NCI-H1417 (cell line): Measurements from ENCODE around the gene SIAE.

ENCODE experiments used
- DNase-seq, 3 experiments: peaks; one replicate each; lab custom pipeline; 2025; lab: John Stamatoyannopoulos, UW

Gene SIAE, protein sequence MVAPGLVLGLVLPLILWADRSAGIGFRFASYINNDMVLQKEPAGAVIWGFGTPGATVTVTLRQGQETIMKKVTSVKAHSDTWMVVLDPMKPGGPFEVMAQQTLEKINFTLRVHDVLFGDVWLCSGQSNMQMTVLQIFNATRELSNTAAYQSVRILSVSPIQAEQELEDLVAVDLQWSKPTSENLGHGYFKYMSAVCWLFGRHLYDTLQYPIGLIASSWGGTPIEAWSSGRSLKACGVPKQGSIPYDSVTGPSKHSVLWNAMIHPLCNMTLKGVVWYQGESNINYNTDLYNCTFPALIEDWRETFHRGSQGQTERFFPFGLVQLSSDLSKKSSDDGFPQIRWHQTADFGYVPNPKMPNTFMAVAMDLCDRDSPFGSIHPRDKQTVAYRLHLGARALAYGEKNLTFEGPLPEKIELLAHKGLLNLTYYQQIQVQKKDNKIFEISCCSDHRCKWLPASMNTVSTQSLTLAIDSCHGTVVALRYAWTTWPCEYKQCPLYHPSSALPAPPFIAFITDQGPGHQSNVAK

DNA sequence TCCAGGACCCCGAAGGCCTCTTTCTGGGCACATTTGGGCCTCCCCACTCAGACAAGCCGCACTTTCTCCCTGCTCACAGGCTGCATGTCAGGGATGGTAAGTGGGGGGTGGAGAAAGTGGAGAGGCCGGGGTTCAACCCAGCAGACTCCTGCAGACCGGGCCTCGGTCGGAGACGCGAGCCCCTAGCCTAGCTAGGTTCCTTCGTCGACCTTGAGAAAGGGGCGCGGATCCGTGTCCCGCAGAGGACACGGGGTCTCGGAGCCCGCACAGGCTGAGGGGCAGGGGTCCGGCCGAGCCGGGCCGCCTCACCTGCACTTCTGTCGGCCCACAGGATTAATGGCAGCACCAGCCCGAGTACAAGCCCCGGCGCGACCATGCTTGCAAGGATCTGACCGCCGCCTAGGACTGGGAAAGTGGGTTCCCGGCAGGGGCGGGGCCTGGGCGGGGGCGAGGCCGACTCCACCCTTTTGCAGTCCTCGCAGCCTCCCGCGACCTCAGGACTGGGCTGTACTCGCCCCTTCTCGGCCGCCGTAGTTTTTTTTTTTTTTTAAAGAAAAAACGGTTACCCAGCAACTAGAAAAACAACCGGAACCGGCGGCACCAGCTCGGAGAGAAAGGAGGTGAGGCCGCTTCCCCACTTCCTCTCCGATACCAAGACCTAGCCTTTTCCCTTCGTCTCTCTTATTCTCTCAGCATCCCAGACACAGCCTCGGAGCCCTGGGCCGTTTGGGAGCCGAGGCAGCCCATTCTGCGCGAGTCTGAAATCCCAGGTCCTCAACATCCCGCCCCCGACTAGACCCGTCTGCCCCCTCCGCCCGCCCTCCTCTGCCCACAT lies at the start of gene SIAE, which contains the start of gene SPA17:
Gene SIAE (minus strand): TSS at position 407 of the 835 bp plus-strand sequence. CDS start 31 bp downstream, at position 376.
Gene SPA17 (plus strand): TSS at position 572 of the 835 bp plus-strand sequence. CDS start 1,361 bp downstream, outside the sequence.
- DNase-seq, result peak; percentile 58 to 99 (median 94)

DNA sequence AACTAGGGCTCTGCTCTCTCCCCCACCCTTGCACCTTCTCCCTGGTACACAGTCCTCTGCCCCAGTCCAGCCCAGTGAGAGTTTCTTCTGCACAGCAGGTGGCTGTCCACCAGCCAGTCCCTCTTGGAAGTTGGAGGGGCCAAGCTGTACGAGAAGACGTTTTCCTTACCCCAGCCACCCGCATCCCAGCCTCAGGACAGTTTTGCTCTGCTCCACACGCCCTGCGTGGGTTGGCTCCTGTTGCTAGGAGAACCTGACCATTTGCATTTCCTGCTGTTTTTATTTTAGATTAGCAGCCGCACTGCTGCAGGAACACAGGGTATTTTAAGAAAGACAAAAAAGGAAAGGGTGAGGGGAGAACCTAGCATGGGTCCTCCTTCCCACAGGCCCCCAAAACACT lies 48.6 kb upstream of the SIAE start:
- no peak for DNase-seq

DNA sequence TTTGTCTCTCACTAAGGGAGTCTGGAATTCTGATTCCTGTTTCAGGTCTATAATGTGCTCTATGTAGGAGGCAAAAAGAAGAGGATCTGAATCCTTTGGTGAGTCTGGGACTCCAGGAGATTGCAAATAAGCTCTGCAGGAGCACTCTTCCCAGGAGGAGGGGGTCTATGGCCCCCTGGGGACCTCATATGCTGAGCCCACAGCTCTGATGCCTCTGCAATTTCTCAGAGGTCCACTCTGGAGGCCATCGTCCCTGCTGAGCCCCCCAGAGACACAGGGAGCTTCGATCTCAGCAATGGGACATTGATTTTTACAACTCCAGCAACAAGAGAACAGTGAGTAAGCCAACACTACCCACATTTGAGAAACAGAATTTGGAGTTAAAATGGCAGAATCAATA lies 46.0 kb upstream of the SIAE start:
- DNase-seq, result no peak

DNA sequence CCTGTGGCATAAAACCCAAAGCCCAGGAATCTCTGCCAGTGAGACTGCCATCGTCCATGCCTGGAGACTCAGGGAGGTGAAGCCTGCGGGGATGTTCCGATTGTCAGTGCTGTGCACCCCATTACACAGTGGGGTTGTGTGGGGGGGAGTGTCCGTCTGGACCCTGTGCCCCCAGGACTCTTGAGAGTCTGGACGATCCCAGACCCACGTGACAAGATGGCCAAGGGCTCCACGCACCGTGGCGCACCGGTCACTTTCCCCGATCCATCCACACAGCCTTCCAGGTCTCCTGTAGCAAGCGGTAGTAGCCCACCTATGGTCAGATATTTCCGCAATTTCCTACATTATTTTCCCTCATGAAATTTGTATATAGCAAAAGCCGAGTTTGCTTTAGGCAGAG lies 45.3 kb upstream of the SIAE start:
- no peak for DNase-seq

DNA sequence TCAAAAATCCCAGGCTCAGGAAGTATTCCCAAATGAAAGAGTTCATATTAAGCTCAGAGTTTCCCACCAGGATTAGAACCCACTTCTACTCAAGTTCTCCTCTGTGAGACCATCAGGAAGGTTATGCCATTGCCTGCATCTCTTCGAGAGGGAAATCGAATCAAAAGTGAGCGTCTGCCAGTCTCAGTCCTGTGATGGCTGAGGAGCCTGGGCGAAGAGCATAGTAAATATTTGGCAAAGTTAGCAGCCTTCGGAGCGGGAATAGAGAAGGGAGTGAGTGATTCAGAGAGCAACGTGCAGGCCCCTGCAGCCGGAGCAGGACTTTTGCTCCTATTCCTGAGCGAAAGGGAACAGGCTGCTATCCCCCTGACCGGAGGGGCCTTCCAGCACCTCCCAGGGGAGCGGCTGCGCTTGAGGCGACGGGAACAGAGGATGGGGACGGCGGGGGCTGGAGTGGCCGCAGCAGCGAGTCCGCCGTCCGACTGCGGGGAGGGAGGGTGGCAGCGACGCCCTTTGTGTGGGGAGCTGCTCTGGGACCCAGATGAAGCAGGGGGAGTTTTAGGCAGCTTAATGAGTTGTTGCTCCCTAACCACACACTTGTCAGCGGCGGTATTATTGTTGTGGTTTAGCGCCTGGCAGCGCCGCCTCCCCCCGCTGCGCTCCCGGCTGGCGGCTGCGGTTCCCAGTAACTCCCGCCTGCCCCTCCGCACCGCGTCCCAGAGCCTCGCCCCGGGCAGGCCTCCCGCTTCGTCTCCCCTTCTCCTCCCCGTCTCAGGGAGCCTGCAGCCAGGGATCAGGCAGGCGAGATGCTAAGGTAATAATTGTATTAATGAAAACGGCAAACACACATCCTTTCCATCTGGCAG lies 44.5 kb upstream of the SIAE start:
- peak; percentile 22 to 87 (median 77) for DNase-seq

DNA sequence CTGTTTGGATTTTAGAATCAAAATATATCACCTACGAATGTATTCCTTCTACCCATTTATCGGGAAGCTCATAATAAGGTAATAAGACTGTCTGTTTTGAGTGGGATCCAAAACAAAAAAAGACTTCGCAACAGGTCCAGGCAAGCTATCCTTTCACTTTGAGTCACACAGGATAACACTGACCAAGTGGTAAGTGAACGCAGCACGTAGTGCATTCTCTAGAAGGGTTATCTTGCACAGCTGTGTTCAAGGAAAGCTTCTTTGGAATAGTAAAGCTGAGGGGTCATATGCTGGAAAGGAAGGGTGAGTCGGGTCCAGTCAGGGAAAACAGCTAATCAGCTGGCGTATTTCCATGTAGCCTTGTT lies 43.9 kb upstream of the SIAE start:
- DNase-seq, result no peak

DNA sequence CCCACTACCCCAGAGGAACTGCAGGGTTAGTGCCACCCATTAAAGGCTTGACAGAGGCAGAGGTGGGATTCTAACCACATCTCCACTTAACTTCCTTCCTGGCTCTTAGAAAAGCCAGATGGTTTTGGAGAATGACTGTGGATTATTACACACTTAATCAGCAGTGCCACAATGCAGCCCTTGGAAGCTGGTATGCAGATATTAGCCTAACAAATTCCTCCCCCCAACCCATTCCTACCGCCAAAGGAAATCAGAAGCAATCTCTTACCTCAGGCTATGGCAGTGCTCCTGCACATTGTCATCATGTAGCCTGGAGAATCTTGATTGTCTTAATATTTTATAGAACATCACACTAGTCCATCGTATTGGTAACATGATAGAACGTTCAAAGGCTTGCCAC lies 43.1 kb upstream of the SIAE start:
- no peak for DNase-seq

DNA sequence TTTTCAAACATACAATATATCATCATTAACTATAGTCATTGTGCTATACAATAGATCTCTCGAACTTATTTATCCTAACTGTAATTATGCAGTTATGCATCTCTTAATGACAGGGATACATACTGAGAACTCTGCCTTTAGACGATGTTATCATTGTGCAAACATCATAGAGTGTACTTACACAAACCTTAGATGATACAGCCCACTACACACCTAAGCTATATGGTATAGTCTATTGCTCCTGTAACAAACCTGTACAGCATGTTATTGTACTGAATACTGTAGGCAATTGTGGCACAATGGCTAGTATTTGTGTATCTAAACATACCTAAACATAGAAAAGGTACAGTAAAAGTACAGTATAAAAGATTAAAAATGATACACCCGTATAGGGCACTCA lies 38.9 kb upstream of the SIAE start:
- DNase-seq, result peak in 2 of 3 experiments; percentile 21 to 78

DNA sequence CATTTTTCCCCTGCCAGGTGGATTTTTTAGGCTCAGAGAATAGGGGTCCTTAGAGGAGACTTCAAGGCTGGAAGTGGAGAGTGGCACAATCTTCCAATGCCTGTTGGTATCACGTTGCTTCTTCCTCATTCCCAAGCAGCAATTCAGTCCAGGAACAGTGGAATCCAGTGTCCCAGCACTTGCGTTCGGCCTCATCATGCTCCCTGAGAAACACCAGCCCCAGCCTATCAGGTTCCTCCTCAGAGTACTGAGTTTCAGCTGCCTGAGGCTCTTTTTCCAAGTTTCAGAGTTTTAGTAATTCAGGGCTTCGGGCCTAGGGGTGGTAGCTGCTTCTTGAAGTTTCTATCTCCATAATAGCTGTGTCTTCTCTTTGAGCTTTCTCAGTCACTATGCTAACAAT lies 34.3 kb upstream of the SIAE start:
- no peak for DNase-seq

DNA sequence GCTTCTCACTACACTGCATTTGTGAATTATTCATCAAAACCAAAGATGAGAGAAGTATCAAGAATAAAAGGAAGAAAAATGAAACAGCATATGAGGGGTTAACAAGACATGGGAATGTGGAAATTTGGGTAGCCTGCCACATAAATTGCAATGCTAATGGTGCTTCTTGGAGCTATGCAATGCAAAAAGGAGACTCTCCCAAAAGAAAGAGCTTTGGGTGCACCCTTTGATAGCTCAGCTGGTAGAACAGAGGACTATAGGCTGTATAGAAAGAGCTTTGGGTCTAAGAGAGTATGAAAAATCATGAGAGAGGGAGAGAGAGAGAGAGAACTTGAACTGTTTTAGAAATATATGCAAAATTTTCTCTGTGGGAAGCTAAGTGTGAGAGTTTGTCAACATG lies 26.5 kb upstream of the SIAE start:
- DNase-seq, result no peak

DNA sequence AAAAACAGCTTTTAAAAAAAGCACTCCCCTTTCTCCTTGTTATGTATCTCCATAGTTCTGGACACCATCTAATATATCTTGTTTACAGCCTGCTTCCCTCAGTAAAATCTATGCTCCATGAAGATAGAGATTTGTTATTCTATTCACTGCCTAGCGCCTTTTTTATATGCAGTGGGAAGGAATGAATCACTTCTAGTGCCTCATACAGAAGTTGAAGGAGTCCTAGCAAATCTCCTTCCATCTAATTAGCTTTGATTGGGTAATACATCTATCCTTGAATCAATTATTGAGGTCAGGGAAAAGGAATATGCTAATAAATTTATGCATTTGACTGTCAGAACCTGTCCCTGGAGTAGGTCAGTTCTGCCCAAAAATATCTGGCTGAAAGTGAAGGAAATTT lies 26.0 kb upstream of the SIAE start:
- no peak for DNase-seq

DNA sequence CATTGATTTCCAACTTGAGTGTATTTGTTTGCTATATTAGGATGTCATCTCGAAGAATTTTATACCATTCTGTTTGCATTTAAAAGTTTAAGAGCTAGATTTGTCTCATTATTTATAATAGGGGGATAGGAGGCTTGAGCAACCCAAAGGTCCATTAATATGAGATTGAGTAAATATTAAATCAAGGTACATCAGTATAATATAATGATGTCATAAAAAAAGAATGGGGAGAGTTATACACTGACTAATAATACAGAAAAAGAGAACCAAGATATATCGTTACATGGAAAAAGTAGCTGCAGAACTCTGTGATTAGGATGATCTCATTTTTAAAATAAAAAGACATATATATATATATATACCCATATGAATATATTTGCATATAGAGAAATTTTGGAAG lies 19.6 kb upstream of the SIAE start:
- DNase-seq, result no peak

DNA sequence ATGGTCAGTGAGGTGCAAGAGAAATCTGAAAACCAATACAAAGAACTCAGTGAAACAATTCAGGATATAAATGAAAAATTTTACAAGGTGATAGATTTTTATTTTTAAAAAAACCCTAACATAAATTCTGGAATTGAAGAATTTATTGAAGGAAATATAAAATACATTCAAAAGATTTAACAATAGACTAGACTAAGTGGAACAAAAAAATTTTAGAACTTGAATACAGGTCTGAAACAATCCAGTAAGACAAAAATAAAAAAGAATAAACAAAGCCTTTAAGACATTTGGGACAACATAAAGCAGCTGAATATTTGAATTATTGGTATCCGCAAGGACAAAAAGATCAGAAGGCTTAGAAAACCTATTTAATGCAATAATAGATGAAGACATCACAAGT lies 8.9 kb upstream of the SIAE start:
- no peak for DNase-seq

DNA sequence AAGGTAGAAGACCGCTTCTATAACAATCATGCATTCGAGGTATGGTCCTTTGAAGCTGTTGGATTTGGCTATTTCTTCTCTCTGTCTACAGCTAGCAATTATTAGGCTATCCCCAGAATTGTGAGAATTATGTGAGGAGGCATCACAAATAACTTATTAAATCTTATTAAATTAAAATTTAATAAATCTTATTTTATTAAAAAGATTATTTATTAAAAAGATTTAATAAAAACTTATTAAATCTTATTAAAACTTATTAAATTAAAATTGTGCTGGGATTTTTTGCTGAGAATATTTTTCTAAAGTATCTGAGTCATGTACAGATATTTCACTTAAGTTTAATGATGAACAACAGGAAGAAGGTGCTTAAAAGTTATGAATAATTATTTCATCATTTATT lies 7.9 kb upstream of the SIAE start:
- DNase-seq, result no peak

DNA sequence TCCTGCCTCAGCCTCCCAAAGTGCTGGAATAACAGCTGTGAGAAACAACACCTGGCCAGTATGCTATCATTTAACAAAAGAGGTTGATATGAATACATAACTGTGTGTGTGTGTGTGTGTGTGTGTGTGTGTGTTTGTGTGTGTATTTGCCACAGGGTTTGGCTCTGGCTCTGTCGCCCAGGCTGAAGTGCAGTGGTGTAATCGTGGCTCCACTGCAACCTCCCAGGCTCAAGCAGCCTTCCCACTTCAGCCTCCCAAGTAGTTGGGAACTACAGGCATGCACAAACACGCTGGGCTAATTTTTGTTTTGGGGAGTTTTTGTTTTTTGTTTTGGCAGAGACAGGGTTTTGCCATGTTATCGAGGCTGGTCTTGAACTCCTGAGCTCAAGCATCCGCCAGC lies 4.9 kb upstream of the SIAE start:
- no peak for DNase-seq

DNA sequence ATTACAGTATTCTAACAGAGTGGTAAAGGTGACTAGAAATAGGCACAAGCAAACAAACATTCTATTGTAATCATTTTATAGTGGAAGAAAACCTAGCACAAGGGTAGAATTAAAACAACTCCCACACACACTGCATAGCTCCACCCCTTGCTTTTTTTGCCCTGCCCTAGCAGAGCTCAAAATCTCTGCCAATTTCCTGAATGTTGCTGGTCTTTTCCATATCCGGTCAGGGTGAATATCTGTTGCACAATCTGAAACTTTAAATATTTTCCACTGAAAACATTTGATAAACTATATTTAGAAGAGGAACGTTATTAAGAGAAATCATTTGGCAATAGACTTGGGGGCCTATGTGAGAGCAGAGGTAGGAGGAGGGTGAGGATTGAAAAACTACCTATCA lies 2.8 kb upstream of the SIAE start:
- DNase-seq, result no peak

DNA sequence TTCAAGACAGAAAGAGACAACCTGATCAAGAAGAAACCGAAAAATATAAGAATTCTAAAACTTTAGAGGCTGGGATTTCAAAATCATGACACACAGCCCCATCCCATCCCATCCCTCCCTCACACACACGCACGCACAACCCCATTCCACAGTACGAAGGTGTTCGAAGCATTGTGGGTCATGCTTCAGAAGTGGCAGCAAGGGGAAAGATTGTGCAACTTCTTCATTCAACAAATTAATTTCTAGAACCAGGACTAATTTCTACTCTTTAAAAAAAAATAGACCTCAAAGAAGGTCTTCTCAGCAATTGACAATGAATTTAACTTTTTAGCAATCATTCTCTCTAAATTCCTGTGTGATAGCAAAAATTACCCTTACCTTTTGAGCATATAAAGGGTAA lies 1.0 kb upstream of the SIAE start:
- DNase-seq, result no peak

DNA sequence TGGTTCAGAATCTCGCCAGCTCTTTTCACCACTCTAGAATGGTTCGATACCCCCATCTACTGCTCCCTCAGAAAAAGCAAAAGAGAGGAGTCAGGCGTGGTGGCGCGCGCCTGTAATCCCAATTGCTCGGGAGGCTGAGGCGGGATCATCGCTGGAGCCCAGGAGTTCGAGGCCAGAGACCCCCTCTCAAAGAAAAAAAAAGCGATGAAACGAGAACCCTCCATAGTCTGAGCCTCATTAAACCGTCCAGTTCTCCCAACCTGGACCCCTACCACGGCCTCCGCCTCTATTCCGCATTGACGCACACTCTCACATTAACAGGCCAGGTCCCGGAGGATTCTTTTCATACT lies 604 bp upstream of the SIAE start:
- peak in 2 of 3 experiments; percentile 67 to 81 for DNase-seq

DNA sequence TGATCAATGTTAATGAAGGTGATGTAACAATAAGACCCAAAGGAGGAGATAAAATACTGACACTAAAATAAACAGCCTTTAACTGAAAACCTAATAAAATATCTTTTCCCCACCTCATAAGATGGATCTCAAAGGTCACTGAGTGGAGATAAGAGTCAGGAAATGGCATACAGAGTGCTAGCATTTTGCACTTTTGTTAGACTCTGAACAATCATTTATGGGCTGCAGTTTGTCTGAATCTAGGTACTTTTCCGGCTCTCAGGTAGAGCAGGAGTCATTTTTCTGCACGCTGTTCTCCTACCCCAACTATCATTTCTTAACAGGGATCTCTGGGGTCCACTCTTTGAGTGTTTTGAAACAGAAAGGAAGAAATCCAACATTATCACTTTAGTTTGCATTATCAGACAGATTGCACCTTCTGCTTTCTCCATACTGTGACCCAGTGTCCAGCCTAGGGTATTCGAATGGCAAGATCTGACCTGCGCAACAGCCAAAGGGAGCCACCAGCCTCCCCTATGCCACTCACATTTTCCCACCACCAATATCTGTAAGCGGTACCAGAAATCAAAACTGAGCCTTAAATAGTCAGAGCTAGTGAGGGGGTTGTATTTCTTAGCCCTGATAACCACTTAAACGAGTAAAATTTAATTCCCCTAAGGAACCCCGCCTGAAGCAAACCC lies 863 bp downstream of the SIAE start:
- DNase-seq, result peak in 1 of 3 experiments; percentile 35

DNA sequence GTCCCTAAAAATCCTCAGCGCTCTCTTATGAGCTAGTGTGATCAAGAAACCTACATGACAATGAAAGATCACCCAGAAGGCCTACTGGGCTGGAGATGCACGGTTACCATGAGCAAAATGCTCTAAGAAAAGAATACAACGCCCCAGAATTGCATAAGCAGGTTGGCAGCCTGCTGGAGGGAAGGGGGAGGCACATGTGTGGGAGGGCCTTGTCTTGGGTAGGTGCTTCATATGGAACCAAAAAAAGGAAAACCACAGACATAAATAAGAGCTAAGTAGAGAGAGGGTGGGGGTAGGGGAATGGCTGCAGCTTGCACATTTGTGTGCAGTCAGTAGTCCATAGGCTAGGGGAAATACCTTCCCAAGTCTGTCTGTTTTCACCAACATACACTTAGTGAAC lies 2.8 kb downstream of the SIAE start:
- no peak for DNase-seq

DNA sequence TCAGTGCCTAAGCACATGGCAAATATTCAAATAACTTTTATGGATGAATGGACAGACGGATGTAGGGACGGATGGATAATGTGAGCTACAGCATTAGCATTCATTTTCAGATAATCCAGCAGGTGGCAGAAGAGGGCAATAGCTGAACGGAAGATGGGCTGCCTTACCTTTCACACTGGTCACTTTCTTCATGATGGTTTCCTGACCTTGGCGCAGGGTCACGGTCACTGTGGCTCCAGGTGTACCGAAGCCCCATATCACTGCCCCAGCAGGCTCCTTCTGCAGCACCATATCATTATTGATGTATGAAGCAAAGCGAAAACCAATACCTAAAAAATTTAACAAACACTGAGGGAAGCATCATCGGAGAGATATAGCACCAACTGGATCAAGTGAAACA lies 4.3 kb downstream of the SIAE start:
- DNase-seq, result peak; percentile 35 to 82 (median 48)
